ENCODE data around the gene ZNF593. TPM values are rescaled to one million over a fixed set of nuclear protein-coding genes. Genes with fewer than 3 reads are reported as not detected.

Gene ZNF593
- total and polyA plus RNA-seq, 3 donors from 2014 or later = 22.8 to 56.7 (median 37.3) TPM

DNA sequence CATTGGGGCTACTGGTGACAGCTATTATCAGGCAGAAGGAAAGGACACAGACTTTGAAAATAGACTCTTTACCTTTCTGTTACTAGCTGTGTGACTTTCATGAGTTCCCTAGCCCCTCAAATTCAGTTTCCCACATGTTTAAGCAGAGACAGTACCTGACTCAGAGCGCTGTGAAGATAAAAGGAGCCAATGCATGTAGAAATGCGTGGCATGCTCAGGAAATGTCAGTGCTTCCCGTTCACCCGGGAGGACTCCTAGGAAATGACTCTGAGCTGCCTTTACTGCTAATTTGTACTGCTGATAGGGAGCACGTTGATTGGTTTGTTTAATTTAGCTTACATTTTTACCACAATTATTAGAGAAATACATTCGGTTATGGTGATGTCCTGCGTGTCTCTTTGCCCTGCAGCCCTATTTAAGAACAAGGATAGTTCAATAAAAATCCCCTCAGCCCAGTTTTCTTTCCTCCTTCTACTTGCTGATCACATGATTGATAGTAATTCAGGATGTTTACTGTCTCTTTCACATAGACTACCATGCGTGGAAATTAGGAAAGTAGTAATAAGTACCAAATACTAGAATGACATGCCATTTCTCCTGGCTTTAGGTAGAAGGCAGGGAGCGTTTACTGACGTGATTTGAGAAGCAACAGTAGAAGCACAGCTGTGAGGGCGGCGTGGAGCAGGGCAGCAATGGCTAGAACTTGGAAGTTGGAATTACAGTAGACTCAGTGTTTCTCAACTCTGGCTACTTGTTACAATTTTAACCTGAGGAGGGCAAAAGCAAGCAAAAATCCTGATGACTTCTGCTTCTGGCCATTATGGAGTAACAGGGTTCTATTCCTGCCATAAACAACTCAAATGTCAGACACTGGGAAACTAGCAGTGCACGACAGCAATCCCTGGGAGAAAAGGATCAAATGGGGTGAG, 42.2 kb upstream of the ZNF593 start:
- no peak for DNase-seq
- H3K27ac ChIP-seq = no peak overlapping the region

DNA sequence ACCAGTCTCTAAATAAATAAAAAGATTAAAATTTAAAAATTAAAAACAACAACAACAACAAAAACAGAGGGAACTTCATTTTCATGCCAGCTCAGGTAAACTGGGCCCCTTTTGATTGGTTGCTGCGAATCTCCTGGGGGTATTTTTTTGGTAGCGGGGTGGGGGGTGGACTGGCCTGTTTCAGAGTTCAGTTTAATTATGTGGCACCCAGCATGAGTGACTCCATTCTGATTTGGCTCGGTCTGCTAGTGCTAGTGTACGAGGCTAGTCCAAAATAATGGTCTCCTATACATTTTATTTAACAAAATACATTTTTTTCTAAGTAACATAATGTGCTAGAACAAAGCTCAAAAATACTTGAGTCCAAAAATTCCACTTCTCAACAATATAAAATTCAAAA, 39.9 kb upstream of the ZNF593 start:
- WGBS, 2 donors = 90 to 96% methylated on average over 4 of the region's 4 CpGs

More for the DNA sequence above, 42.2 kb upstream of the ZNF593 start:
- Histone ChIP-seq H3K36me3 (ENCODE audit: low read depth, missing control alignments) (no peaks in the 10 kb centered on the region), H3K27me3 (no peaks in the 10 kb centered on the region), H3K4me1 (no peaks in the 10 kb centered on the region), H3K4me3 (no peak overlapping the region), H3K9me3 (no peaks in the 10 kb centered on the region)
- intact Hi-C loops (cut with DNase I; ENCODE audit: low total_unique reads) = no loop called here
- 58 to 63% methylated on average over 13 of the region's 13 CpGs for WGBS, 2 donors
- TF ChIP-seq POLR2A (IDR thresholded peaks at IDR 0.05) (no peak), CTCF (IDR thresholded peaks at IDR 0.05) (no peak)

GRCh38 chr1:26130695-26131094, 39.0 kb upstream of the ZNF593 start:
- no peak overlapping the region for H3K27ac ChIP-seq
- TF ChIP-seq CTCF (IDR thresholded peaks at IDR 0.05) (no peak), POLR2A (IDR thresholded peaks at IDR 0.05) (no peak)
- intact Hi-C loops (cut with DNase I; ENCODE audit: low total_unique reads) = no loop called here
- no peak for DNase-seq
- H3K4me3 ChIP-seq = no peak overlapping the region
- H3K9me3 ChIP-seq = no peaks in the 10 kb centered on the region
- H3K4me1 ChIP-seq = no peaks in the 10 kb centered on the region
- 50 to 67% methylated on average over 1 of the region's 1 CpG for WGBS, 2 donors
- H3K36me3 ChIP-seq (ENCODE audit: low read depth, missing control alignments) = no peaks in the 10 kb centered on the region
- no peaks in the 10 kb centered on the region for H3K27me3 ChIP-seq

More for the DNA sequence above, 39.9 kb upstream of the ZNF593 start:
- intact Hi-C loops (cut with DNase I; ENCODE audit: low total_unique reads) = no loop called here
- TF ChIP-seq POLR2A (IDR thresholded peaks at IDR 0.05) = no peak
- no peak for TF ChIP-seq CTCF (IDR thresholded peaks at IDR 0.05)
- H3K4me3 ChIP-seq = no peak overlapping the region
- no peaks in the 10 kb centered on the region for H3K27me3 ChIP-seq
- H3K9me3 ChIP-seq = no peaks in the 10 kb centered on the region
- no peaks in the 10 kb centered on the region for H3K4me1 ChIP-seq
- no peak for DNase-seq
- no peaks in the 10 kb centered on the region for H3K36me3 ChIP-seq (ENCODE audit: low read depth, missing control alignments)
- H3K27ac ChIP-seq = no peak overlapping the region

DNA sequence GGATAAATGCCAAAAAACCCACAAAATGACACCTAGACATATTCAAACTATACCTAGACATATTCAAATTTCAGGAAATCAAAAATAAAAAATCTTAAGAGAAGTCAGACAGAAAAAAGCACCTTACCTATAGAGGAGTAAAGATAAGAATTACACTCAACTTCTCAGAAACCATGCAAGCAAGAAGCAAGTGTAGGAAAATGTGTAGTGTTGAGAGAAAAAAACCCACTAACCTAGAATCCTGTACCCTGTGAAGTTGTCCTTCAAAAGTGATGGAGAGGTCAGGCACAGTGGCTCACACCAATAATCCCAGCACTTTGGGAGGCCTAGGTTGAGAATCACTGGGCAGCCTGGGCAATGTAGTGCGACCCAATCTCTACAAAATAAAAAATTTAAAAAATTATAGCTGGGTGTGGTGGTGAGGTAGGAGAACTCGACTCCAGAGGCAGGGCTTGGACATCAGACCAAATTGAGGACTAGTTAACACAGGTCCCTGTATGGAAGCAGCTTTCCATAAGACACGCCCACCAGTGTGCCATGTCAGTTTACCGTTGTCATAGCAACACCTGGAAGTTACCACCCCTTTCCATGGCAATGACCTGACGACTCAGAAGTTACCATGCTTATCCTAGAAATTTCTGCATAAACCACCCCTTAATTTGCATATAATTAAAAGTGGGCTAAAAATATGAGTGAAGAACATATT, 37.4 kb upstream of the ZNF593 start:
- no peaks in the 10 kb centered on the region for H3K9me3 ChIP-seq
- intact Hi-C loops (cut with DNase I; ENCODE audit: low total_unique reads) = no loop called here
- H3K36me3 ChIP-seq (ENCODE audit: low read depth, missing control alignments) = no peaks in the 10 kb centered on the region
- TF ChIP-seq CTCF (IDR thresholded peaks at IDR 0.05) (no peak), POLR2A (IDR thresholded peaks at IDR 0.05) (no peak)
- no peaks in the 10 kb centered on the region for H3K27me3 ChIP-seq
- H3K4me3 ChIP-seq = no peak overlapping the region
- DNase-seq = no peak
- 75 to 83% methylated on average over 5 of the region's 5 CpGs for WGBS, 2 donors
- no peak overlapping the region for H3K27ac ChIP-seq
- no peaks in the 10 kb centered on the region for H3K4me1 ChIP-seq

Data from testis (tissue), 3 donors.